RWPE2 (cell line): ENCODE measurements around the gene ICAM2.
"Not testable (repeated sequence)": the region's sequence is repeated elsewhere in the genome, so short reads cannot be mapped to it uniquely, and the experiment has no call there.

Source experiments
- ATAC-seq: fragments of 200-7000 bp; cut with Tn5 transposase; 3 replicates; pipeline ENCODE4 v1.9.1; 2021; ENCODE audit warnings: low read depth
- DNase-seq: peaks from one replicate; pipeline ENCODE4 v3.0.0-alpha.2; 2020; ENCODE audit warnings: low spot score
- H3K27ac ChIP-seq: fragments of 450-650 bp; 2 replicates; pipeline ENCODE4 v1.5.1; 2017; ENCODE audit warnings: mild to moderate bottlenecking; ENCODE audit not compliant: poor library complexity, severe bottlenecking
- H3K27me3 ChIP-seq: fragments of 250-450 bp; sonication (Bioruptor Pico); 2 replicates; pipeline ENCODE4 v1.5.1; 2021; ENCODE audit warnings: mild to moderate bottlenecking, moderate library complexity; ENCODE audit not compliant: insufficient read depth, poor library complexity, severe bottlenecking
- H3K36me3 ChIP-seq: fragments of 250-450 bp; sonication (Bioruptor Pico); 2 replicates; pipeline ENCODE4 v1.5.1; 2020; ENCODE audit warnings: low read depth, mild to moderate bottlenecking, moderate library complexity
- H3K4me1 ChIP-seq: fragments of 250-450 bp; sonication (Bioruptor Pico); 2 replicates; pipeline ENCODE4 v1.5.1; 2021; ENCODE audit warnings: mild to moderate bottlenecking, moderate library complexity; ENCODE audit not compliant: insufficient read depth, poor library complexity, severe bottlenecking
- H3K4me3 ChIP-seq: fragments of 250-450 bp; sonication (Bioruptor Pico); 2 replicates; pipeline ENCODE4 v1.5.1; 2021; ENCODE audit warnings: mild to moderate bottlenecking, moderate library complexity; ENCODE audit not compliant: severe bottlenecking
- H3K9me3 ChIP-seq: fragments of 250-450 bp; sonication (Bioruptor Pico); 2 replicates; pipeline ENCODE4 v1.5.1; 2021; ENCODE audit warnings: mild to moderate bottlenecking, moderate library complexity; ENCODE audit not compliant: severe bottlenecking
- TF ChIP-seq, protein P1 (sequence below): fragments of 450-650 bp; IDR thresholded peaks from one replicate; pipeline ENCODE4 v1.5.1; 2017; ENCODE audit warnings: mild to moderate bottlenecking, moderate library complexity; ENCODE audit not compliant: poor library complexity, severe bottlenecking

Gene ICAM2

DNA sequence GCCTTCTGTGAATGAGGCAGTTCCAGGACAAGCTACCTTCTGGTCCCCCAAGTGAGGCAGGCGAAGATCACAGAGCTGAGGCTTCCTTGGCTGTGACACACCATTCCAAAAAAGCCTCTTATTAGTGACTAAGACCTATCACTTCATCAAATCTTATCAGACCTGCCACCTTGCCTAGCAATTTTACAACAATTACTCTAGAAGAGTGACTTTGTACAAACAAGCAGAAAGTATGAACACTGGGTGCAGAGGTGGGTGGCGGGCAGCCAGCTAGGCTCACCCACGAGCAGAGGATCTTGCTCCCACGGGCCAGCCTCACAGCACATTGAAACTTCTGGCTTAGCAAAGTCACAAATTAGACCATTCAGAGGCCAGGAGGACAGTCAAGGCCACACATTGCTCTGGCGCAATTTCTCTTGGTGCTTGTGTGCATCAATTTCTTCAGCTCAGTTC, 2.2 kb upstream of the ICAM2 start:
- Histone ChIP-seq H3K36me3 (no peaks in the 10 kb centered on the region), H3K27ac (no peak overlapping the region), H3K9me3 (no peaks in the 10 kb centered on the region), H3K4me3 (no peak overlapping the region), H3K4me1 (no peaks in the 10 kb centered on the region), H3K27me3 (no peaks in the 10 kb centered on the region)
- TF ChIP-seq, protein P1, sequence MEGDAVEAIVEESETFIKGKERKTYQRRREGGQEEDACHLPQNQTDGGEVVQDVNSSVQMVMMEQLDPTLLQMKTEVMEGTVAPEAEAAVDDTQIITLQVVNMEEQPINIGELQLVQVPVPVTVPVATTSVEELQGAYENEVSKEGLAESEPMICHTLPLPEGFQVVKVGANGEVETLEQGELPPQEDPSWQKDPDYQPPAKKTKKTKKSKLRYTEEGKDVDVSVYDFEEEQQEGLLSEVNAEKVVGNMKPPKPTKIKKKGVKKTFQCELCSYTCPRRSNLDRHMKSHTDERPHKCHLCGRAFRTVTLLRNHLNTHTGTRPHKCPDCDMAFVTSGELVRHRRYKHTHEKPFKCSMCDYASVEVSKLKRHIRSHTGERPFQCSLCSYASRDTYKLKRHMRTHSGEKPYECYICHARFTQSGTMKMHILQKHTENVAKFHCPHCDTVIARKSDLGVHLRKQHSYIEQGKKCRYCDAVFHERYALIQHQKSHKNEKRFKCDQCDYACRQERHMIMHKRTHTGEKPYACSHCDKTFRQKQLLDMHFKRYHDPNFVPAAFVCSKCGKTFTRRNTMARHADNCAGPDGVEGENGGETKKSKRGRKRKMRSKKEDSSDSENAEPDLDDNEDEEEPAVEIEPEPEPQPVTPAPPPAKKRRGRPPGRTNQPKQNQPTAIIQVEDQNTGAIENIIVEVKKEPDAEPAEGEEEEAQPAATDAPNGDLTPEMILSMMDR, result no peak
- ATAC-seq, result no peak
- no peak for DNase-seq

DNA sequence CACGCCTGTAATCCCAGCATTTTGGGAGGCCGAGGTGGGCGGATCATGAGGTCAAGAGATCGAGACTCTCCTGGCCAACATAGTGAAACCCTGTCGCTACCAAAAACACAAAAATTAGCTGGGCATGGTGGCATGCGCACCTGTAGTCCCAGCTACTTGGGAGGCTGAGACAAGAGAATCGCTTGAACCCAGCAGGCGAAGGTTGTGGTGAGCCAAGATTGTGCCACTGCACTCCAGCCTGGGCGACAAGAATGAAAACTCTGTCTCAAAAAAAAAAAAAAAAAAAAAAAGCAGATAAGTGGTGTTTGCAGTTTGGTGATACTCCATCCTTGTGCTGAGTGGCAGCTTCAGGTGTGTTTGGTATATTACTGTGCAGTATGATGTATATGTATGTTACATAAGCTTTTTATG, 877 bp downstream of the ICAM2 start:
- H3K36me3 ChIP-seq, H3K9me3 ChIP-seq, H3K4me3 ChIP-seq, ATAC-seq, H3K27me3 ChIP-seq, H3K27ac ChIP-seq, H3K4me1 ChIP-seq: not testable (repeated sequence)
- peak; percentile 2 for DNase-seq

DNA sequence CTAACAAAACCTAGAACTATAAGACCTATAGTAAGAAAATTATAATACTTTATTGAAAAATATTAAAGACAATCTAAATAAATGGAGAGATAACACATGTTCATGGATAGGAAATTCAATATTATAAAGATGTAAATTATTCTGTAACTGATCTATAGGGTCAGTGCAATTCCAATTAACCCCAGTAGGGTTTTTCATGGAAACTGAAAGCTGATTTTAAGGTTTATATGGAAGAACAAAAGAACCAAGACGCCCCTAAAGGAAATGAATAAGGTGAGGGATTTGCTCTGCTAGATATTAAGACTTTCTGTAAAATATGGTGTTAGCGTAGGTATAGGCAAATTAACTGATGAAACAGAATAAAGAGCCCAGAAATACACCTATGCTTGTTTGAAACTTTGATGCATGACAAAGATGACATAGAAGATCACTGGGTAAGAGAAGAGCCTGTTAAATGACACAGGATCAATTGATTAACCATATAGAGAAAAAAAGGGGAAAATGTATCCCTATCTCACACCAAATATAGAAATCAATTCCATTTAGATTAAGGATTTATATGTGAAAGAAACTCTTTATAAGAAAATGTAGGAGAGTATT, 3.0 kb downstream of the ICAM2 start:
- no peaks in the 10 kb centered on the region for H3K9me3 ChIP-seq
- no peak overlapping the region for H3K4me3 ChIP-seq
- no peaks in the 10 kb centered on the region for H3K27me3 ChIP-seq
- DNase-seq (no peak), ATAC-seq (no peak)
- H3K27ac ChIP-seq, result no peak overlapping the region
- no peaks in the 10 kb centered on the region for H3K4me1 ChIP-seq
- TF ChIP-seq, protein P1, result peak; percentile 15
- no peaks in the 10 kb centered on the region for H3K36me3 ChIP-seq

- Histone ChIP-seq H3K9me3 (no peaks in the 10 kb centered on the region), H3K4me1 (no peaks in the 10 kb centered on the region), H3K36me3 (no peaks in the 10 kb centered on the region), H3K27ac (no peak overlapping the region), H3K4me3 (no peak overlapping the region), H3K27me3 (no peaks in the 10 kb centered on the region)
- ATAC-seq (no peak), DNase-seq (no peak)
- TF ChIP-seq, protein P1, result no peak
Observed at GRCh38 chr17:64016974-64017373, 3.5 kb downstream of the ICAM2 start.

DNA sequence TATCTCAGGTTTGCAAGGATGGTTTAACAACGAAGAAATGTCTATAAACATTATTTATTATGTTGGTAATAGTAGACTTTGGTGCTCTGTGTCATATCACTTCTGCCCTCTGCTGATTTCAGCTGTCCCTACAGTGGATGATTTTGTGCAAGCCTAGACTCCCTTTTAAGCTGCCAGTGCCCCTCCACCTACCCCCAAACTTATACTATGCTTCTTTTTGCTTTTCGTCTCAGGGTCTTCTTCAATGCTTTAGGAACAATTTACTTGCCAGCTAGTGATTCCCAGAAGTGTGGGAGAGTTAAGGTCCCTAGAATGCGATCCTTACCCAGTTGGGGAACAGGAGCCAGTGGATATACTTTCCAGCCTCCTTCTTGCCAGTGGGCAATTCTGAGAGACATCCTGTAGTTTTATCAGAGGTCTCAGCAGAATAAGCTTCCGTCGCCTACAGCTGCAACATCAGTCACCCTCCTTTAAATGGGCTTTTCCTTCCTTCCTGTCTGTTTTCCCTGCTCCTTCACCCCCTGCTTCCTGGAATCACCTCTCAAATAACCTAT, 4.1 kb downstream of the ICAM2 start:
- 0 out of 3 replicates have a peak, but pooled peaks have one; percentile 38 for ATAC-seq
- no peaks in the 10 kb centered on the region for H3K36me3 ChIP-seq
- no peak overlapping the region for H3K27ac ChIP-seq
- DNase-seq, result no peak
- no peaks in the 10 kb centered on the region for H3K9me3 ChIP-seq
- TF ChIP-seq, protein P1, result peak; percentile 33
- H3K4me3 ChIP-seq, result no peak overlapping the region
- no peaks in the 10 kb centered on the region for H3K27me3 ChIP-seq
- H3K4me1 ChIP-seq, result no peaks in the 10 kb centered on the region
